Testis (tissue), 2 donors: Measurements from ENCODE around the gene PRRG4.

Source experiments
- CTCF ChIP-seq, 3 experiments: fragments of 450-650 bp in 2 of 3; fragments of 200-600 bp in 1 of 3; sonication (generic) in 1 of 3; IDR thresholded peaks; one replicate each; pipeline ENCODE4 v1.5.1; 2016 to 2019; ENCODE audit warnings: antibody characterized with exemption in 3 of 3, mild to moderate bottlenecking in 2 of 3, moderate library complexity in 1 of 3
- POLR2A ChIP-seq: fragments of 450-650 bp; IDR thresholded peaks from one replicate; pipeline ENCODE4 v1.6.1; 2017; ENCODE audit warnings: antibody characterized with exemption, mild to moderate bottlenecking, moderate library complexity

GRCh38 chr11:32817181-32817851, 12.4 kb upstream of the PRRG4 start:
- TF ChIP-seq CTCF (IDR thresholded peaks at IDR 0.05) (no peak), POLR2A (no peak)
